Mesenchymal stem cell (in vitro differentiated cells and primary cell): ENCODE results near the gene TMEM184B.

Experiments used
- DNase-seq: peaks from one replicate; pipeline ENCODE4 v3.0.0-alpha.2; 2013
- H2AFZ ChIP-seq: one replicate; pipeline ENCODE4 v1.6.1; 2013; ENCODE audit warnings: low read depth, mild to moderate bottlenecking, control low read depth, inconsistent platforms, low read length, moderate library complexity
- H2AK5ac ChIP-seq: 2 replicates; pipeline ENCODE4 v1.6.1; 2013; ENCODE audit warnings: low read length, moderate library complexity, mild to moderate bottlenecking, inconsistent platforms; ENCODE audit not compliant: severe bottlenecking
- H2BK120ac ChIP-seq: one replicate; pipeline ENCODE4 v1.6.1; 2013; ENCODE audit warnings: low read depth, mild to moderate bottlenecking, inconsistent platforms, low read length, moderate library complexity
- H2BK12ac ChIP-seq, 2 experiments: one replicate each; pipeline ENCODE4 v1.6.1; 2013; ENCODE audit warnings: inconsistent platforms in 2 of 2, low read length in 2 of 2, mild to moderate bottlenecking in 2 of 2, moderate library complexity in 2 of 2, control low read depth in 1 of 2
- H2BK15ac ChIP-seq: one replicate; pipeline ENCODE4 v1.6.1; 2013; ENCODE audit warnings: mild to moderate bottlenecking, low read depth, inconsistent platforms; ENCODE audit not compliant: poor library complexity, severe bottlenecking
- H2BK5ac ChIP-seq: 2 replicates; pipeline ENCODE4 v1.6.1; 2013; ENCODE audit warnings: low read depth, mild to moderate bottlenecking, low read length, control low read depth, inconsistent platforms; ENCODE audit not compliant: poor library complexity, severe bottlenecking
- H3K14ac ChIP-seq, 2 experiments: one replicate each; pipeline ENCODE4 v1.6.1; 2013; ENCODE audit warnings: inconsistent platforms in 2 of 2, low read length in 2 of 2, control low read depth in 1 of 2, mild to moderate bottlenecking in 1 of 2, moderate library complexity in 1 of 2
- H3K18ac ChIP-seq, 2 experiments: one replicate each; pipeline ENCODE4 v1.6.1; 2013; ENCODE audit warnings: inconsistent platforms in 2 of 2, low read length in 2 of 2, control low read depth in 1 of 2, low read depth in 1 of 2, mild to moderate bottlenecking in 1 of 2
- H3K23ac ChIP-seq, 2 experiments: one replicate each; pipeline ENCODE4 v1.6.1; 2013; ENCODE audit warnings: inconsistent platforms in 2 of 2, low read length in 2 of 2, mild to moderate bottlenecking in 2 of 2, moderate library complexity in 2 of 2, control low read depth in 1 of 2
- H3K27ac ChIP-seq: 2 replicates; pipeline ENCODE4 v1.5.1; 2013; ENCODE audit warnings: mild to moderate bottlenecking, moderate library complexity, low read length, control low read depth, inconsistent platforms; ENCODE audit not compliant: poor library complexity, severe bottlenecking
- H3K27me3 ChIP-seq, 2 experiments: 2 replicates each; pipeline versions ENCODE4 v1.6.1 to v1.7.0; 2013; ENCODE audit warnings: low read length in 2 of 2, mild to moderate bottlenecking in 2 of 2, moderate library complexity in 2 of 2, control low read depth in 1 of 2, inconsistent platforms in 1 of 2; ENCODE audit not compliant: control insufficient read depth in 1 of 2, insufficient read depth in 1 of 2
- H3K36me3 ChIP-seq, 2 experiments: 2 replicates each; pipeline versions ENCODE4 v1.6.1 to v1.7.0; 2013; ENCODE audit warnings: low read length in 2 of 2, control low read depth in 1 of 2, inconsistent platforms in 1 of 2, low read depth in 1 of 2, mild to moderate bottlenecking in 1 of 2; ENCODE audit not compliant: insufficient read depth in 2 of 2, control insufficient read depth in 1 of 2
- H3K4ac ChIP-seq, 2 experiments: one replicate each; pipeline ENCODE4 v1.6.1; 2013; ENCODE audit warnings: inconsistent platforms in 2 of 2, low read length in 2 of 2, mild to moderate bottlenecking in 2 of 2, moderate library complexity in 2 of 2, control low read depth in 1 of 2, low read depth in 1 of 2
- H3K4me1 ChIP-seq: 2 replicates; pipeline ENCODE4 v1.6.1; 2013; ENCODE audit warnings: low read depth, low read length, control low read depth; ENCODE audit not compliant: control insufficient read depth, insufficient read depth
- H3K4me2 ChIP-seq: 2 replicates; pipeline ENCODE4 v1.6.1; 2013; ENCODE audit warnings: low read length, mild to moderate bottlenecking, inconsistent platforms; ENCODE audit not compliant: poor library complexity, severe bottlenecking
- H3K4me3 ChIP-seq, 2 experiments: 2 replicates each; pipeline versions ENCODE4 v1.5.1 to v1.7.0; 2013; ENCODE audit warnings: low read length in 2 of 2, mild to moderate bottlenecking in 2 of 2, control low read depth in 1 of 2, low read depth in 1 of 2; ENCODE audit not compliant: insufficient read depth in 1 of 2
- H3K79me1 ChIP-seq: replicated peaks from 2 replicates; pipeline ENCODE4 v1.6.1; 2013; ENCODE audit warnings: mild to moderate bottlenecking, control low read depth, low read length, inconsistent platforms; ENCODE audit not compliant: poor library complexity, severe bottlenecking
- H3K9ac ChIP-seq: 2 replicates; pipeline ENCODE4 v1.7.0; 2013; ENCODE audit warnings: mild to moderate bottlenecking, low read length, moderate library complexity
- H3K9me3 ChIP-seq: 2 replicates; pipeline ENCODE4 v1.7.0; 2013; ENCODE audit warnings: mild to moderate bottlenecking, low read length; ENCODE audit not compliant: control insufficient read depth
- H4K8ac ChIP-seq: one replicate; pipeline ENCODE4 v1.6.1; 2013; ENCODE audit warnings: inconsistent platforms, mild to moderate bottlenecking, low read length, moderate library complexity
- H4K91ac ChIP-seq: one replicate; pipeline ENCODE4 v1.6.1; 2013; ENCODE audit warnings: mild to moderate bottlenecking, low read length, inconsistent platforms
- WGBS: methylation state at CpG from one replicate; pipeline ENCODE4 v1.1.7; 2013; ENCODE audit warnings: mixed read lengths; 5-methylcytosine and 5-hydroxymethylcytosine counted together

Gene TMEM184B

DNA sequence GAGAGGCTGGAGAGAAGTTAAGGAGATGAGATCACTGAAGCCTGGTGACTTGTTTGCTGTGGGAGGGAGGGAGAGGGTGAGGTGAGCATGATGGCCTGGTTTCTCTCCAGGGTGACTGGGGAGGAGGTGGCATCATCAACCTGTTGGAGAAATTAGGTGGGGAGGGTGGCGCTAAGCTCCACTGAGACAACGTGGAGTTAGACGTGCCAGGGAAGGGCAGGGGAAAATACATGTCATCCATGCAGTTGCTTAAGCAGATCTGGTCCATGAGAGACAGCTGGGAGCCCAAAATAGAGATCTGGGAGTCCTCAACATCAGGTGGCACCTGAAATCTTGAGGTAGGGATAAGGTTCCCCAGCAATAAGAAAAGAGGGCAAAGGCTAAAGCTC lies 80.3 kb downstream of the TMEM184B start:
- Histone ChIP-seq H2BK5ac (no peak overlapping the region), H2AK5ac (no peak overlapping the region), H4K91ac (no peak overlapping the region), H3K36me3 (no peaks in the 10 kb centered on the region), H2BK120ac (no peak overlapping the region), H3K9me3 (no peaks in the 10 kb centered on the region), H2AFZ (no peak overlapping the region), H3K14ac (no peak overlapping the region), H3K79me1 (no peaks in the 10 kb centered on the region), H3K18ac (peak overlapping the region in 1 of 2 experiments; percentile 56), H3K9ac (peak overlapping the region; percentile 68), H4K8ac (no peak overlapping the region), H3K4me3 (no peak overlapping the region), H3K27ac (no peak overlapping the region), H3K4me2 (no peak overlapping the region), H2BK12ac (peak overlapping the region; percentile 18 to 29), H3K27me3 (no peaks in the 10 kb centered on the region), H3K4ac (no peak overlapping the region), H3K23ac (peak overlapping the region in 1 of 2 experiments; percentile 96), H3K4me1 (peaks cover 8% of the 10 kb centered on the region), H2BK15ac (no peak overlapping the region)
- WGBS: 96% methylated on average over 3 of the region's 3 CpGs
- no peak for DNase-seq

DNA sequence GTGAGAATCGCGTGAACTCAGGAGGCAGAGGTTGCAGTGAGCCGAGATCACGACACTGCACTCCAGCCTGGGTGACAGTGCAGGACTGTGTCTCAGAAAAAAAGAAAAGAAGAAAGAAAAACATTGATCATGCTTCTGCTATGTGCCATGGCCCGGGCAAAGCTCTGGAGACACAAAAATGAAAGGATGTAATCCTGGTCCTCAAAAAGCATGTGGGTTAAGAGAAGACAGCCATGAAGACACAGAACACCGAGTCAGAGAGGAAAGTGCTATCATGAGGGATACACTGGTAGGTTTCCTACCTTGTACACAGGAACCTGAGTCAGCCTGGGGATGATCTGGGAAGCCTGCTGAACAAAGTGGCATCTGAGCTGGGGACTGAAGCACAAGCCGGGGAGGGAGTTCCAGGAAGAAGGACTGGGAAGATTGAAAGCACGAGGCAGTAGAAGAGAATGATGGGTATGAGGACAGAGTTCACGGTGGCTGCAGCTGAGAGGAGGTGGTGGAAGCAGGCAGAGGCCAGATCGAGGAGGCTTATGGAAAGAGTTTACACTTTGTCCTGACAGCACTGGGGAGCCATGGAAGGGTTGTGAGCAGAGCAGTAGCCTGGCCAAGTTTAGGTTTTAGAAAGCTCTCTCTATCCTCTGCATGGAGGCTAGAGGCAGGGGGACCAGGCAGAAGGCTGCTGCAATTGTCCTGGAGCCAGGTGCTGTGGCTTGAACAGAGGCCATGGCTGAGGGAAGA lies 80.9 kb downstream of the TMEM184B start:
- Histone ChIP-seq H3K9ac (peak overlapping the region; percentile 68), H3K4me2 (no peak overlapping the region), H3K4me1 (peaks cover 8% of the 10 kb centered on the region), H2AK5ac (peak overlapping the region; percentile 35), H3K36me3 (no peaks in the 10 kb centered on the region), H3K14ac (no peak overlapping the region), H3K79me1 (no peaks in the 10 kb centered on the region), H3K23ac (peak overlapping the region in 1 of 2 experiments; percentile 96), H2BK5ac (no peak overlapping the region), H4K8ac (peak overlapping the region; percentile 55), H2AFZ (no peak overlapping the region), H3K9me3 (no peaks in the 10 kb centered on the region), H2BK12ac (peak overlapping the region in 1 of 2 experiments; percentile 29), H2BK15ac (no peak overlapping the region), H2BK120ac (no peak overlapping the region), H4K91ac (peak overlapping the region; percentile 8), H3K4ac (no peak overlapping the region), H3K27me3 (no peaks in the 10 kb centered on the region), H3K27ac (no peak overlapping the region), H3K4me3 (no peak overlapping the region), H3K18ac (peak overlapping the region in 1 of 2 experiments; percentile 56)
- DNase-seq: no peak
- WGBS: 80% methylated on average over 10 of the region's 10 CpGs

DNA sequence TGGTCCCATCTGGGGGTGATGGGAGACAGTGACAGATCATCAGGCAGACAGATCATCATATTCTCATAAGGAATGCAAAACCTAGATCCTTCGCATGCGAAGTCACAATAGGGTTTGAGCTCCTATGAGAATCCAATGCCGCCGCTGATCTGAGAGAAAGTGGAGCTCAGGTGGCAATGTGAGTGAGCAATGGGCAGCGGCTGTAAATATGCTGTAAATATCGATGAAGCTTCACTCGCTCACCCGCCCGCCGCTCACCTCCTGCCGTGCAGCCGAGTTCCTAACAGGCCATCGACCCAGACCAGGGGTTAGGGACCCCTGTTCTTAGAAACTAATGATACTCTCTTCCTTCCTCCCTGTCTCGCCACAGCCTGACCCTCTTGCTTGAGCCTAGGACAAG lies 81.8 kb downstream of the TMEM184B start:
- H2AFZ ChIP-seq: no peak overlapping the region
- H3K27me3 ChIP-seq: no peaks in the 10 kb centered on the region
- H3K9ac ChIP-seq: no peak overlapping the region
- no peak overlapping the region for H2BK15ac ChIP-seq
- no peak overlapping the region for H2BK5ac ChIP-seq
- no peak overlapping the region for H2BK120ac ChIP-seq
- H3K79me1 ChIP-seq: no peaks in the 10 kb centered on the region
- H4K91ac ChIP-seq: no peak overlapping the region
- no peak overlapping the region for H3K14ac ChIP-seq
- H3K23ac ChIP-seq: no peak overlapping the region
- no peaks in the 10 kb centered on the region for H3K36me3 ChIP-seq
- H2AK5ac ChIP-seq: no peak overlapping the region
- peaks cover 7% of the 10 kb centered on the region for H3K4me1 ChIP-seq
- no peak overlapping the region for H3K4me2 ChIP-seq
- WGBS: 91% methylated on average over 14 of the region's 14 CpGs
- H3K27ac ChIP-seq: no peak overlapping the region
- no peaks in the 10 kb centered on the region for H3K9me3 ChIP-seq
- no peak overlapping the region for H2BK12ac ChIP-seq
- H4K8ac ChIP-seq: no peak overlapping the region
- no peak overlapping the region for H3K18ac ChIP-seq
- DNase-seq: no peak
- H3K4me3 ChIP-seq: no peak overlapping the region
- no peak overlapping the region for H3K4ac ChIP-seq

DNA sequence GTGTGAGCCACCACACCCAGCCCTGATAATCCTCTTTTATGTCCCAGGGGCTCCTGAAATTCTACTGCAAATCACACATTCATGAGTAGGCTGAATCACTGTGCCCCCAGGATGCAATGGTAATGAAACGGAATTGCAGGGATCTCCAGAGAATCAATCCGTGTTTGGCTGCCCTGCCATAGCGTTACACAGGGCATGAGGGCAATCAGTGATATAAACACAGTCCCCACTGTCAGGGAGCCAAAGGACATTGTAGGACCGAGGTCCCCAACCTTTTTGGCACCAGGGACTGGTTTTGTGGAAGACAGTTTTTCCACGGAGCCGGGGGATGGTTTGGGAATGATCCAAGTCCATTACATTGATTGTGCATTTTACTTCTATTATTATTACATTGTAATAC lies 82.2 kb downstream of the TMEM184B start:
- no peaks in the 10 kb centered on the region for H3K36me3 ChIP-seq
- peaks cover 7% of the 10 kb centered on the region for H3K4me1 ChIP-seq
- no peak overlapping the region for H4K8ac ChIP-seq
- no peak overlapping the region for H3K4ac ChIP-seq
- WGBS: 91% methylated on average over 4 of the region's 6 CpGs
- H3K4me2 ChIP-seq: no peak overlapping the region
- no peak overlapping the region for H2AK5ac ChIP-seq
- no peak overlapping the region for H2BK120ac ChIP-seq
- no peak overlapping the region for H2BK15ac ChIP-seq
- H3K9ac ChIP-seq: no peak overlapping the region
- H3K27me3 ChIP-seq: no peaks in the 10 kb centered on the region
- no peak overlapping the region for H2AFZ ChIP-seq
- H2BK5ac ChIP-seq: no peak overlapping the region
- no peak overlapping the region for H3K14ac ChIP-seq
- no peak overlapping the region for H3K23ac ChIP-seq
- no peak overlapping the region for H3K4me3 ChIP-seq
- DNase-seq: no peak
- H3K27ac ChIP-seq: no peak overlapping the region
- H2BK12ac ChIP-seq: no peak overlapping the region
- H3K9me3 ChIP-seq: no peaks in the 10 kb centered on the region
- no peaks in the 10 kb centered on the region for H3K79me1 ChIP-seq
- no peak overlapping the region for H3K18ac ChIP-seq
- no peak overlapping the region for H4K91ac ChIP-seq
